ENCODE measurements around the gene ADGRL4.
"Not testable (repeated sequence)": the region's sequence is repeated elsewhere in the genome, so short reads cannot be mapped to it uniquely, and the experiment has no call there.

ADGRL4 gene

GRCh38 chr1:78884685-78885452, 121.7 kb downstream of the ADGRL4 start:
- DNase-seq (ENCODE audit: low spot score in 2 of 2) (no peak), ATAC-seq (no peak)
- no peak overlapping the region for H3K27ac Mint-ChIP-seq
- H3K36me3 Mint-ChIP-seq, result no peaks in the 10 kb centered on the region
- H3K9me3 Mint-ChIP-seq, result no peaks in the 10 kb centered on the region
- no peak overlapping the region for H3K4me3 Mint-ChIP-seq
- H3K4me1 Mint-ChIP-seq, result no peaks in the 10 kb centered on the region

- Mint-ChIP-seq H3K9me3 (no peaks in the 10 kb centered on the region), H3K4me3 (no peak overlapping the region), H3K36me3 (no peaks in the 10 kb centered on the region), H3K4me1 (no peaks in the 10 kb centered on the region), H3K27ac (no peak overlapping the region)
- DNase-seq (ENCODE audit: low spot score in 2 of 2) (no peak), ATAC-seq (no peak)
Observed at GRCh38 chr1:78880223-78880622, 126.3 kb downstream of the ADGRL4 start.

- not testable (repeated sequence) for H3K27ac Mint-ChIP-seq; H3K9me3 Mint-ChIP-seq; H3K36me3 Mint-ChIP-seq; H3K4me1 Mint-ChIP-seq; DNase-seq (ENCODE audit: low spot score in 2 of 2); ATAC-seq; H3K4me3 Mint-ChIP-seq
Observed at GRCh38 chr1:78875986-78876385, 130.5 kb downstream of the ADGRL4 start.

- H3K4me3 Mint-ChIP-seq; H3K27ac Mint-ChIP-seq; H3K4me1 Mint-ChIP-seq; H3K9me3 Mint-ChIP-seq; DNase-seq (ENCODE audit: low spot score in 2 of 2); ATAC-seq; H3K36me3 Mint-ChIP-seq: not testable (repeated sequence)
Observed at GRCh38 chr1:78872801-78873200, 133.7 kb downstream of the ADGRL4 start.

- H3K4me3 Mint-ChIP-seq, result no peak overlapping the region
- no peak overlapping the region for H3K27ac Mint-ChIP-seq
- H3K9me3 Mint-ChIP-seq, result peaks cover 5% of the 10 kb centered on the region
- H3K36me3 Mint-ChIP-seq, result no peaks in the 10 kb centered on the region
- H3K4me1 Mint-ChIP-seq, result no peaks in the 10 kb centered on the region
- ATAC-seq (peak; percentile 28), DNase-seq (ENCODE audit: low spot score in 2 of 2) (no peak)
Observed at GRCh38 chr1:78871249-78871648, 135.3 kb downstream of the ADGRL4 start.

GRCh38 chr1:78869136-78869535, 137.4 kb downstream of the ADGRL4 start:
- ATAC-seq, result no peak
- Mint-ChIP-seq H3K27ac (no peak overlapping the region), H3K4me1 (no peaks in the 10 kb centered on the region), H3K4me3 (no peak overlapping the region), H3K9me3 (peaks cover 9% of the 10 kb centered on the region), H3K36me3 (no peaks in the 10 kb centered on the region)
- DNase-seq (ENCODE audit: low spot score in 2 of 2), result no peak

GRCh38 chr1:78864175-78864574, 142.4 kb downstream of the ADGRL4 start:
- ATAC-seq, result no peak
- no peak for DNase-seq (ENCODE audit: low spot score in 2 of 2)
- H3K9me3 Mint-ChIP-seq, result peaks cover 9% of the 10 kb centered on the region
- no peaks in the 10 kb centered on the region for H3K4me1 Mint-ChIP-seq
- H3K4me3 Mint-ChIP-seq, result no peak overlapping the region
- no peaks in the 10 kb centered on the region for H3K36me3 Mint-ChIP-seq
- H3K27ac Mint-ChIP-seq, result no peak overlapping the region

GRCh38 chr1:78856096-78856495, 150.4 kb downstream of the ADGRL4 start:
- peaks cover 2% of the 10 kb centered on the region for H3K9me3 Mint-ChIP-seq
- no peaks in the 10 kb centered on the region for H3K36me3 Mint-ChIP-seq
- ATAC-seq, result no peak
- no peak overlapping the region for H3K27ac Mint-ChIP-seq
- H3K4me3 Mint-ChIP-seq, result no peak overlapping the region
- no peaks in the 10 kb centered on the region for H3K4me1 Mint-ChIP-seq
- no peak for DNase-seq (ENCODE audit: low spot score in 2 of 2)

- no peak overlapping the region for H3K4me3 Mint-ChIP-seq
Observed at GRCh38 chr1:78855258-78855657, 151.3 kb downstream of the ADGRL4 start.

GRCh38 chr1:78854556-78854955, 152.0 kb downstream of the ADGRL4 start:
- Mint-ChIP-seq H3K27ac (no peak overlapping the region), H3K9me3 (peaks cover 2% of the 10 kb centered on the region), H3K4me3 (no peak overlapping the region), H3K36me3 (no peaks in the 10 kb centered on the region), H3K4me1 (no peaks in the 10 kb centered on the region)
- ATAC-seq (no peak), DNase-seq (ENCODE audit: low spot score in 2 of 2) (no peak)

More at GRCh38 chr1:78855258-78855657, 151.3 kb downstream of the ADGRL4 start:
- Mint-ChIP-seq H3K9me3 (peaks cover 2% of the 10 kb centered on the region), H3K4me1 (no peaks in the 10 kb centered on the region), H3K27ac (no peak overlapping the region), H3K36me3 (no peaks in the 10 kb centered on the region)
- ATAC-seq, result peak; percentile 34
- DNase-seq (ENCODE audit: low spot score in 2 of 2), result no peak

- ATAC-seq, result no peak
- no peaks in the 10 kb centered on the region for H3K36me3 Mint-ChIP-seq
- H3K4me3 Mint-ChIP-seq, result no peak overlapping the region
- no peaks in the 10 kb centered on the region for H3K4me1 Mint-ChIP-seq
- DNase-seq (ENCODE audit: low spot score in 2 of 2), result no peak
- H3K9me3 Mint-ChIP-seq, result no peaks in the 10 kb centered on the region
- H3K27ac Mint-ChIP-seq, result no peak overlapping the region
Observed at GRCh38 chr1:78843546-78843945, 163.0 kb downstream of the ADGRL4 start.

GRCh38 chr1:78843111-78843510, 163.4 kb downstream of the ADGRL4 start:
- Mint-ChIP-seq H3K27ac (no peak overlapping the region), H3K4me1 (no peaks in the 10 kb centered on the region), H3K4me3 (no peak overlapping the region), H3K36me3 (no peaks in the 10 kb centered on the region), H3K9me3 (no peaks in the 10 kb centered on the region)
- DNase-seq (ENCODE audit: low spot score in 2 of 2) (no peak), ATAC-seq (no peak)

GRCh38 chr1:78840453-78841271, 165.9 kb downstream of the ADGRL4 start:
- H3K36me3 Mint-ChIP-seq, result no peaks in the 10 kb centered on the region
- DNase-seq (ENCODE audit: low spot score in 2 of 2), result no peak

More at GRCh38 chr1:78840453-78841271, 165.9 kb downstream of the ADGRL4 start:
- Mint-ChIP-seq H3K9me3 (no peaks in the 10 kb centered on the region), H3K4me1 (peaks cover 11% of the 10 kb centered on the region), H3K4me3 (no peak overlapping the region), H3K27ac (no peak overlapping the region)
- peak; percentile 24 for ATAC-seq
